ENCODE measurements around the gene SLFN14.
"Not testable (repeated sequence)": the region's sequence is repeated elsewhere in the genome, so short reads cannot be mapped to it uniquely, and the experiment has no call there.

SLFN14 gene

GRCh38 chr17:35557353-35557752 lies 3.3 kb downstream of the SLFN14 start:
- DNase-seq = no peak

- no peak for DNase-seq
These were observed 4.9 kb downstream of the SLFN14 start for GRCh38 chr17:35555691-35556090.

- DNase-seq = no peak
These were observed 6.0 kb downstream of the SLFN14 start for GRCh38 chr17:35554668-35555067.

GRCh38 chr17:35553310-35553709 lies 7.3 kb downstream of the SLFN14 start:
- no peak for DNase-seq

- DNase-seq = no peak
These were observed 11.6 kb downstream of the SLFN14 start for GRCh38 chr17:35548978-35549377.

GRCh38 chr17:35548208-35548810 lies 12.3 kb downstream of the SLFN14 start:
- DNase-seq = no peak

GRCh38 chr17:35546487-35546886 lies 14.1 kb downstream of the SLFN14 start:
- no peak for DNase-seq

GRCh38 chr17:35545150-35545549 lies 15.5 kb downstream of the SLFN14 start:
- DNase-seq = no peak

GRCh38 chr17:35543856-35544255 lies 16.8 kb downstream of the SLFN14 start:
- DNase-seq = no peak

GRCh38 chr17:35542990-35543389 lies 17.6 kb downstream of the SLFN14 start:
- no peak for DNase-seq

GRCh38 chr17:35541434-35541833 lies 19.2 kb downstream of the SLFN14 start:
- DNase-seq = no peak

GRCh38 chr17:35540589-35541404 lies 19.8 kb downstream of the SLFN14 start:
- DNase-seq = no peak

GRCh38 chr17:35539659-35540026 lies 21.0 kb downstream of the SLFN14 start:
- no peak for DNase-seq

- no peak for DNase-seq
These were observed 22.9 kb downstream of the SLFN14 start, which contains the start of gene SLFN12L for GRCh38 chr17:35537601-35538141. SLFN12L (minus strand) TSS chr17:35537678; CDS start chr17:35522364, 15,314 bp downstream.

- no peak for DNase-seq
These were observed 23.9 kb downstream of the SLFN14 start for GRCh38 chr17:35536664-35537171.

- DNase-seq = not testable (repeated sequence)
These were observed 25.2 kb downstream of the SLFN14 start for GRCh38 chr17:35535406-35535805.

- no peak for DNase-seq
These were observed 26.0 kb downstream of the SLFN14 start for GRCh38 chr17:35534576-35535093.

GRCh38 chr17:35531160-35531559 lies 29.5 kb downstream of the SLFN14 start:
- DNase-seq = no peak

GRCh38 chr17:35529866-35530265 lies 30.8 kb downstream of the SLFN14 start:
- DNase-seq = no peak

GRCh38 chr17:35529326-35529725 lies 31.3 kb downstream of the SLFN14 start:
- not testable (repeated sequence) for DNase-seq

- DNase-seq = no peak
These were observed 37.3 kb downstream of the SLFN14 start for GRCh38 chr17:35523296-35523695.

- not testable (repeated sequence) for DNase-seq
These were observed 38.9 kb downstream of the SLFN14 start for GRCh38 chr17:35521654-35522256.

GRCh38 chr17:35521150-35521549 lies 39.5 kb downstream of the SLFN14 start:
- no peak for DNase-seq

Data from NCI-H1694 treated with DMSO at 0.1 percent for 48 hours (cell line).